B cell (primary cell): ENCODE data around the gene ADGRE1. TPM values are rescaled to one million over a fixed set of nuclear protein-coding genes. Genes with fewer than 3 reads are reported as not detected.

Experiments used
- ATAC-seq: fragments of 200-7000 bp; cut with Tn5 transposase; one replicate; pipeline ENCODE4 v1.10.0; 2021; ENCODE audit warnings: low read depth, mild to moderate bottlenecking, moderate number of reproducible peaks, moderate library complexity
- CTCF ChIA-PET: fragments of 350-600 bp; sonication (Branson Sonifier 250); formaldehyde crosslinking; loops from one replicate; lab custom pipeline; 2021; ENCODE audit warnings: antibody characterized with exemption, inconsistent platforms; lab: Charles Lee
- POLR2A ChIA-PET: fragments of 350-600 bp; sonication (Branson Sonifier 250); formaldehyde crosslinking; loops from one replicate; lab custom pipeline; 2021; ENCODE audit warnings: antibody characterized with exemption; lab: Charles Lee
- DNase-seq: peaks from one replicate; pipeline ENCODE4 v3.0.0; 2013
- H2AFZ ChIP-seq: 2 replicates; pipeline ENCODE4 v1.6.1; 2012; ENCODE audit warnings: mild to moderate bottlenecking, low read depth, low read length; ENCODE audit not compliant: insufficient read depth, poor library complexity, severe bottlenecking
- H3K27ac ChIP-seq, 2 donors: 1 replicate in 1 of 2; 2 replicates in 1 of 2; pipeline ENCODE4 v1.5.1; 2012 to 2013; ENCODE audit warnings: low read length in 2 of 2, mild to moderate bottlenecking in 2 of 2, moderate library complexity in 1 of 2
- H3K27me3 ChIP-seq, 4 experiments: fragments of 200-600 bp in 1 of 4; sonication (generic) in 1 of 4; replicated peaks in 1 of 4; 1 replicate in 2 of 4; 2 replicates in 2 of 4; pipeline versions ENCODE4 v1.6.1 to v1.7.0; 2013 to 2016; ENCODE audit warnings: low read length in 3 of 4, mild to moderate bottlenecking in 2 of 4, mixed read lengths in 1 of 4, moderate library complexity in 1 of 4; ENCODE audit not compliant: insufficient read depth in 4 of 4, control insufficient read depth in 3 of 4; ENCODE audit errors: control extremely low read depth in 1 of 4
- H3K36me3 ChIP-seq, 2 experiments: replicated peaks in 1 of 2; 1 replicate in 1 of 2; 2 replicates in 1 of 2; pipeline versions ENCODE4 v1.6.1 to v1.7.1; 2013; ENCODE audit warnings: low read length in 1 of 2; ENCODE audit not compliant: insufficient read depth in 2 of 2, control insufficient read depth in 1 of 2; ENCODE audit errors: control extremely low read depth in 1 of 2, extremely low read depth in 1 of 2
- H3K4me1 ChIP-seq, 2 donors: fragments of 200-600 bp in 1 of 2; sonication (generic) in 1 of 2; 1 replicate in 1 of 2; 2 replicates in 1 of 2; pipeline versions ENCODE4 v1.5.1 to v1.6.1; 2013 to 2017; ENCODE audit warnings: low read length in 2 of 2; ENCODE audit not compliant: control insufficient read depth in 2 of 2, insufficient read depth in 2 of 2
- H3K4me2 ChIP-seq: replicated peaks from 2 replicates; pipeline ENCODE3; 2012; ENCODE audit warnings: mild to moderate bottlenecking, low read depth, low read length; ENCODE audit not compliant: poor library complexity, severe bottlenecking
- H3K4me3 ChIP-seq, 5 experiments: fragments of 200-600 bp in 1 of 5; sonication (generic) in 1 of 5; 1 replicate in 3 of 5; 2 replicates in 2 of 5; pipeline versions ENCODE4 v1.5.1 to v1.7.0; 2011 to 2016; ENCODE audit warnings: low read length in 4 of 5, mild to moderate bottlenecking in 4 of 5, low read depth in 2 of 5, control low read depth in 1 of 5, moderate library complexity in 1 of 5; ENCODE audit not compliant: insufficient read depth in 1 of 5; ENCODE audit errors: control extremely low read depth in 1 of 5, extremely low read depth in 1 of 5
- H3K79me2 ChIP-seq: fragments of 200-600 bp; sonication (generic); one replicate; pipeline ENCODE4 v1.6.0; 2016; ENCODE audit warnings: low read length; ENCODE audit not compliant: control insufficient read depth, insufficient read depth
- H3K9ac ChIP-seq: fragments of 200-600 bp; sonication (generic); 2 replicates; pipeline ENCODE4 v1.6.1; 2017; ENCODE audit warnings: mild to moderate bottlenecking, low read length, moderate library complexity
- H3K9me3 ChIP-seq, 3 donors: one replicate each; pipeline versions ENCODE4 v1.6.1 to v1.7.1; 2013; ENCODE audit warnings: low read length in 2 of 3; ENCODE audit not compliant: control insufficient read depth in 2 of 3, insufficient read depth in 1 of 3; ENCODE audit errors: control extremely low read depth in 1 of 3
- H4K20me1 ChIP-seq: 2 replicates; pipeline ENCODE4 v1.6.0; 2012; ENCODE audit warnings: mild to moderate bottlenecking, low read length; ENCODE audit not compliant: insufficient read depth, control insufficient read depth, poor library complexity, severe bottlenecking
- H3K27ac Mint-ChIP-seq: one replicate; pipeline ENCODE4 v1.8.0; 2021; ENCODE audit warnings: mixed read lengths
- H3K27me3 Mint-ChIP-seq: one replicate; pipeline ENCODE4 v1.8.0; 2021; ENCODE audit warnings: mixed read lengths
- H3K4me1 Mint-ChIP-seq: one replicate; pipeline ENCODE4 v1.8.0; 2021; ENCODE audit warnings: mixed read lengths
- H3K4me3 Mint-ChIP-seq: one replicate; pipeline ENCODE4 v1.8.0; 2021; ENCODE audit warnings: mixed read lengths
- H3K9me3 Mint-ChIP-seq: one replicate; pipeline ENCODE4 v1.8.0; 2022; ENCODE audit warnings: mixed read lengths; ENCODE audit not compliant: insufficient read depth
- EZH2 ChIP-seq: IDR thresholded peaks from 2 replicates; pipeline ENCODE4 v1.6.1; 2012; ENCODE audit warnings: borderline replicate concordance, low read depth, mild to moderate bottlenecking, moderate library complexity, low read length; ENCODE audit not compliant: insufficient read depth, poor library complexity, severe bottlenecking
- WGBS: methylation state at CpG from one replicate; pipeline ENCODE4 v1.1.5; 2013; ENCODE audit warnings: missing lambda C conversion rate; ENCODE audit not compliant: insufficient coverage; 5-methylcytosine and 5-hydroxymethylcytosine counted together
- intact Hi-C: fragments of 100-400 bp; cut with micrococcal nuclease; formaldehyde crosslinking; loops from one replicate; pipeline ENCODE4 v1.10.0; 2022
- polyA plus RNA-seq: library from polyadenylated mRNA; depleted of rRNA; stranded (reverse); fragments of >200 nt; gene quantifications from 2 replicates; pipeline ENCODE4 v1.2.3, GENCODE V29; 2012
- total RNA-seq, 2 donors: library from RNA; stranded (reverse); fragments of 120-200 nt in 1 of 2; gene quantifications; 1 replicate in 1 of 2; 2 replicates in 1 of 2; pipeline versions ENCODE4 v1.2.3 to v1.2.4, GENCODE V29; 2013 to 2022
- TF ChIP-seq, protein P1 (sequence below): fragments of 200-600 bp; IDR thresholded peaks from one replicate; pipeline ENCODE4 v1.8.0; 2022; ENCODE audit warnings: antibody characterized with exemption, mild to moderate bottlenecking

Gene ADGRE1
- total and polyA plus RNA-seq, 2 donors (not counting 1 experiment from before 2014, with no cell fraction given): 0.21 TPM; not detected in 1

DNA sequence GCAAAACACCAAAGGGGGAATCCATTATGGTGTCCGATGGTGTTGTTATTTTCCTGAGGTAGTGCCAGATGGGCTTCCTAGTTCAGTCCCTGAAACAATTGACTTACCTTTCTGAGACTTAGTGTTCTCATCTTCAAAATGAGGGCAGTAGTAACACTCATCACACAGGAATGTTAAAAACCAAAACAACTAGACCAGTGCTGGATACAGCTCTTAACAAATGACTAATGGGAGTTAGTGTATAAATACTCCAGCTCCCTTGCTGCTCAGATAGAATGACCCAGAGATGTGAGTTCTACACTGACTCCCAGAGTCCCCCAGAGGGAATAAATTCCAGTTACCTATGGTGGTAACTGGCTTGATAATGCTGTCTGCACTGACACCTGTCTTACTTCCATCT, 84.0 kb downstream of the ADGRE1 start:
- ChIA-PET CTCF (no interaction called here), POLR2A (no interaction called here)
- DNase-seq (no peak), ATAC-seq (no peak)
- H3K27ac ChIP-seq: no peak overlapping the region
- Mint-ChIP-seq H3K9me3 (peaks cover 3% of the 10 kb centered on the region), H3K4me1 (peaks cover 3% of the 10 kb centered on the region), H3K4me3 (no peak overlapping the region), H3K27me3 (peaks cover 3% of the 10 kb centered on the region), H3K27ac (no peak overlapping the region)
- H4K20me1 ChIP-seq: no peaks in the 10 kb centered on the region
- TF ChIP-seq EZH2: no peak
- TF ChIP-seq, protein P1, sequence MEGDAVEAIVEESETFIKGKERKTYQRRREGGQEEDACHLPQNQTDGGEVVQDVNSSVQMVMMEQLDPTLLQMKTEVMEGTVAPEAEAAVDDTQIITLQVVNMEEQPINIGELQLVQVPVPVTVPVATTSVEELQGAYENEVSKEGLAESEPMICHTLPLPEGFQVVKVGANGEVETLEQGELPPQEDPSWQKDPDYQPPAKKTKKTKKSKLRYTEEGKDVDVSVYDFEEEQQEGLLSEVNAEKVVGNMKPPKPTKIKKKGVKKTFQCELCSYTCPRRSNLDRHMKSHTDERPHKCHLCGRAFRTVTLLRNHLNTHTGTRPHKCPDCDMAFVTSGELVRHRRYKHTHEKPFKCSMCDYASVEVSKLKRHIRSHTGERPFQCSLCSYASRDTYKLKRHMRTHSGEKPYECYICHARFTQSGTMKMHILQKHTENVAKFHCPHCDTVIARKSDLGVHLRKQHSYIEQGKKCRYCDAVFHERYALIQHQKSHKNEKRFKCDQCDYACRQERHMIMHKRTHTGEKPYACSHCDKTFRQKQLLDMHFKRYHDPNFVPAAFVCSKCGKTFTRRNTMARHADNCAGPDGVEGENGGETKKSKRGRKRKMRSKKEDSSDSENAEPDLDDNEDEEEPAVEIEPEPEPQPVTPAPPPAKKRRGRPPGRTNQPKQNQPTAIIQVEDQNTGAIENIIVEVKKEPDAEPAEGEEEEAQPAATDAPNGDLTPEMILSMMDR: no peak
- intact Hi-C loops: no loop called here
- no peak overlapping the region for H3K9ac ChIP-seq
- peaks cover 0 to 6% (median 4%) of the 10 kb centered on the region in 3 donors for H3K9me3 ChIP-seq
- no peaks in the 10 kb centered on the region for H3K27me3 ChIP-seq
- no peaks in the 10 kb centered on the region for H3K36me3 ChIP-seq
- no CpG with 5 or more reads among the region's 1 CpG for WGBS
- H3K4me1 ChIP-seq: peaks cover 0 to 3% of the 10 kb centered on the region in 2 donors
- H3K4me3 ChIP-seq: no peak overlapping the region
- no peaks in the 10 kb centered on the region for H3K79me2 ChIP-seq
- no peak overlapping the region for H2AFZ ChIP-seq
- H3K4me2 ChIP-seq: no peak overlapping the region

DNA sequence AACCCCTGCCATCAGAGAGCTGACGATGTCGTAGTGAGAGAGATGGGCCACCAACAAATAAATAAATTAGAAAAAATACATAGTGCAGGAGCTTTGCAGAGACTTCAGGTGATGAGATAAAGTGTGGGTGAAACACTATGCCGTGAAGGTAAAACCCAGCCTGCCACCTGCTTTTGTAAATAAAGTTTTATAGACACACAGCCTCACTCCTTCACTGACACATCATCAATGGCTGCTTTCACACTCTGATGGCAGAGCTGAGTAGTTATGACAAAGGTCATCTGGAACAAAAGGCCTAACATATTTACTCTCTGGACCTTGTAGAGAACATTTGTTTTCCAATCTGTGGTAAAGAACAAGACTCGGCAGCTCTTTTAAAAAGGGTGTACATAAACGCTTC, 88.8 kb downstream of the ADGRE1 start:
- H3K4me3 Mint-ChIP-seq: no peak overlapping the region
- Histone ChIP-seq H3K4me2 (no peak overlapping the region), H4K20me1 (no peaks in the 10 kb centered on the region), H3K9ac (no peak overlapping the region), H3K36me3 (no peaks in the 10 kb centered on the region), H3K79me2 (no peaks in the 10 kb centered on the region), H2AFZ (no peak overlapping the region), H3K9me3 (peaks cover 1 to 21% (median 13%) of the 10 kb centered on the region in 3 donors), H3K4me3 (no peak overlapping the region), H3K4me1 (no peaks in the 10 kb centered on the region), H3K27ac (no peak overlapping the region), H3K27me3 (no peaks in the 10 kb centered on the region)
- ChIA-PET CTCF (interaction anchor here (1.7 kb wide), 1 partner anchor 12 kb away, joined by 5 read pairs; no protein-coding TSS in a partner anchor), POLR2A (interaction anchor here (0.7 kb wide), 1 partner anchor 23 kb away, joined by 4 read pairs; no protein-coding TSS in a partner anchor)
- no peak for DNase-seq
- no peak for ATAC-seq
- H3K27me3 Mint-ChIP-seq: peaks cover 12% of the 10 kb centered on the region
- WGBS: 100% methylated on average over 2 of the region's 5 CpGs
- TF ChIP-seq, protein P1: no peak
- no peak for TF ChIP-seq EZH2
- intact Hi-C loops: no loop called here
- no peak overlapping the region for H3K27ac Mint-ChIP-seq
- H3K4me1 Mint-ChIP-seq: no peaks in the 10 kb centered on the region
- peaks cover 7% of the 10 kb centered on the region for H3K9me3 Mint-ChIP-seq
